ENCODE results near the gene EFCAB6. TPM values are rescaled to one million over a fixed set of nuclear protein-coding genes. Genes with fewer than 3 reads are reported as not detected.

Gene EFCAB6, protein sequence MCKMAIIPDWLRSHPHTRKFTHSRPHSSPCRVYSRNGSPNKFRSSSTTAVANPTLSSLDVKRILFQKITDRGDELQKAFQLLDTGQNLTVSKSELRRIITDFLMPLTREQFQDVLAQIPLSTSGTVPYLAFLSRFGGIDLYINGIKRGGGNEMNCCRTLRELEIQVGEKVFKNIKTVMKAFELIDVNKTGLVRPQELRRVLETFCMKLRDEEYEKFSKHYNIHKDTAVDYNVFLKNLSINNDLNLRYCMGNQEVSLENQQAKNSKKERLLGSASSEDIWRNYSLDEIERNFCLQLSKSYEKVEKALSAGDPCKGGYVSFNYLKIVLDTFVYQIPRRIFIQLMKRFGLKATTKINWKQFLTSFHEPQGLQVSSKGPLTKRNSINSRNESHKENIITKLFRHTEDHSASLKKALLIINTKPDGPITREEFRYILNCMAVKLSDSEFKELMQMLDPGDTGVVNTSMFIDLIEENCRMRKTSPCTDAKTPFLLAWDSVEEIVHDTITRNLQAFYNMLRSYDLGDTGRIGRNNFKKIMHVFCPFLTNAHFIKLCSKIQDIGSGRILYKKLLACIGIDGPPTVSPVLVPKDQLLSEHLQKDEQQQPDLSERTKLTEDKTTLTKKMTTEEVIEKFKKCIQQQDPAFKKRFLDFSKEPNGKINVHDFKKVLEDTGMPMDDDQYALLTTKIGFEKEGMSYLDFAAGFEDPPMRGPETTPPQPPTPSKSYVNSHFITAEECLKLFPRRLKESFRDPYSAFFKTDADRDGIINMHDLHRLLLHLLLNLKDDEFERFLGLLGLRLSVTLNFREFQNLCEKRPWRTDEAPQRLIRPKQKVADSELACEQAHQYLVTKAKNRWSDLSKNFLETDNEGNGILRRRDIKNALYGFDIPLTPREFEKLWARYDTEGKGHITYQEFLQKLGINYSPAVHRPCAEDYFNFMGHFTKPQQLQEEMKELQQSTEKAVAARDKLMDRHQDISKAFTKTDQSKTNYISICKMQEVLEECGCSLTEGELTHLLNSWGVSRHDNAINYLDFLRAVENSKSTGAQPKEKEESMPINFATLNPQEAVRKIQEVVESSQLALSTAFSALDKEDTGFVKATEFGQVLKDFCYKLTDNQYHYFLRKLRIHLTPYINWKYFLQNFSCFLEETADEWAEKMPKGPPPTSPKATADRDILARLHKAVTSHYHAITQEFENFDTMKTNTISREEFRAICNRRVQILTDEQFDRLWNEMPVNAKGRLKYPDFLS (N-terminal part only)
- total RNA-seq: 1.6 and 2.6 TPM in 2 replicates

DNA sequence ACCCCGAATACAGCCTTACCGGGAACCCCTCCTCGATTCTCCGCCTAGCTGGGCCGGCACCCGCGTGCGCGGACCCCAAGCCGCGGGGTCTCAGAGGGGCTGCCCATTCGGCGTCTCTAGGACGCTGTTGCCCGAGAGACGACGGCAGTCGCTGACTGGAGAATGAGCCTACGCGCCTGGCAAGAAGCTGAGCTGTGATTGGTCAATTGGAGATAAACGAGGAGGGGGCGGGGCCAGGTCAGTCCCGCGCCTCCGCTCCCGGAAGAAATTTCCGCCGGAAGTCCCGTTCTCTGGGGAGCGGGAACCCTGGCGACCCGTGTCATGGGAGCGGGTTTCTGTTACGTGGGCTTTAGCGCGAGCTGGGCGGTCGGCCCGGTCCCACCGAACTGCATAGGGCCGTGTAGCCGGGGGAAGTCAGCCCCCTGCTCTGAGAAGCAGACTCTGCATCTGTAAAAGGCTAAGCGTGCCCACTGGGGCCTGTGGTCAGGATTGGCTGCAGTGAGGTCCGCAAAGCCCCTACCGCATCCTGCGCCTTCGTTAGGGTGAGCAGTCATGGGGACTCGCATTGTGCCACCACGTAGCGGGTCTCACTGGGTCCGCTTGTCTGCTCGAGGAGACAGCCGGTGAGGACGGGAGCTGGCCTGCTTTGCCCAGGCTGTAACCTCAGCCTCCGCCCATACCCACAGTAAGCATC is at the start of gene EFCAB6:
TSS of gene EFCAB6 (minus strand) at position 157 of the 694 bp plus-strand sequence. CDS start 29,987 bp downstream, outside the sequence.

Small RNA genes lying within 50 kb of the gene (small RNA-seq; reads per million reads assigned to genes)
- gene HMGN2P9: not detected

Other genes starting within 250 kb of the EFCAB6 start
- gene SULT4A1, start 50.2 kb upstream of the EFCAB6 start, total RNA-seq: 0.73 TPM in 1 of 2 replicates, not detected in the other
- gene PNPLA5, start 79.7 kb upstream of the EFCAB6 start, total RNA-seq: not detected in 2 replicates
- 8.8 and 10.6 TPM in 2 replicates for gene PNPLA3, start 111.5 kb upstream of the EFCAB6 start, total RNA-seq
- 38.6 and 39.3 TPM in 2 replicates for gene SAMM50, start 143.1 kb upstream of the EFCAB6 start, total RNA-seq
- gene PARVB, start 212.0 kb upstream of the EFCAB6 start, total RNA-seq: 44.0 and 49.2 TPM in 2 replicates

All from subcutaneous preadipocyte (primary cell).